Stimulated activated naive CD4-positive, alpha-beta T cell treated with Interleukin-2 at 50 U/mL for 16 hours (primary cell): ENCODE results near the gene MPDU1.
"Not testable (repeated sequence)": the region's sequence is repeated elsewhere in the genome, so short reads cannot be mapped to it uniquely, and the experiment has no call there.

ENCODE experiments used
- DNase-seq: peaks from one replicate; lab custom pipeline; 2025; lab: John Stamatoyannopoulos, UW

MPDU1 gene

DNA sequence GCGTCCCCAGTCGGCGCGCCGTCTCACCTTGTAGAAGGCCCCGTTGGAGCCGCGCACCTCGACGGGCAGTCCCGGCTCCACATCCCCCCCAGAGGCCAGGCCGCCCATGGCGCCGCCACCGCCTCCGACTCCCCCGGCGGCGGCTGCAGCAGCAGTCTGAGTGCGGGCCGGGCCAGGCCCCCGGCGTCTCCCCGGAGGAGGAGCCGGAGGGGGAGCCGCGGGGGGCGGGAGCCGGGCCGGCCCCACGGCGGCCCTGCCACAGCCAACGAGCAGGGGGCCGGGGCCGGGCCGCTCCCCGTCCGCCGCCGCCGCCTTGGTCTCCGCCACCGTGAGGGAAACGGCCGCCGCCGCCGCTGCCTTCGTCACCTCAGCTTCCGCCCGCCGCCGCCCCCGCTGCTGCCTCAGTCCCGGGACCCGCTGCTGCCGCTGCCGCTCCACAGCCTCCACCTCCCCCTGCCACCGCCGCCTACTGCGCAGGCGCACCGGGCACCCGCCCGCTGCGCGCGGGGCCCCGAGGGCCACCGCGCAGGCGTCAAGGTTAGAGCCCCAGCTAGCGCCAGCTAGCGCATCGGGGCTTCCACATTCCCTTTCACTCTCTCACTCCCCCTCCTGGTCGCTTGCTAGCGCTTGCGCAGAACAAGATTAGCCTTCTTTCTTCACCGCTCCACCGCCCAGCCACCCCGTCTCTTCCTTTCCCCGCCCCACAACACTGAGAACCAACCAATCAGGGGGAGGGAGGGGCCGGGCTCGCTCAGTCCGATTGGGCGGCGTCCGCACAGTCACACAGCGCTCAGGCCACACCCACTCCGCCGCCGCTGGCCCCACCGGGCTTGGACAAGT, 31.0 kb downstream of the MPDU1 start, which contains the start of gene FXR2:
FXR2 (minus strand) TSS at position 473 of the 840 bp plus-strand sequence; CDS start at position 108, 365 bp downstream.
- peak; percentile 100 for DNase-seq

DNA sequence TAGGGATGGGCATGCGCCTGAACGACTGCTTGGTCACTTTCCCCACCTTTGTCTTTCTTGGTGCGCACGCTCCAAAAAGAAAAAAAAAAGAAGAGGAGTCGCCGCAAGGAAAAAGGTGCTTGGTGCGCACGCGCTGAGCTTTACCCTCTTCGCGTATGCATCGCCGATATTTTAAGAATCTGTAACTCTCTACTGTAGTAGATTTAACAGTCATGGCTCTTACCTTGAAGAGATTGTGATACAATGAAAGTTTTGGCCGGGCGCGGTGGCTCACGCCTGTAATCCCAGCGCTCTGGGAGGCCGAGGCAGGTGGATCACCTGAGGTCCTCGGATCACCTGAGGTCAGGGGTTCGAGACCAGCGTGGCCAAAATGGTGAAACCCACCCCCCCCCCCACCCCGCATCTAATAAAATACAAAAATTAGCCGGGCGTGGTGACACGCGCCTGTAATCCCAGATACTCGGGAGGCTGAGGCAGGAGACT, 31.7 kb downstream of the MPDU1 start:
- no peak for DNase-seq

DNA sequence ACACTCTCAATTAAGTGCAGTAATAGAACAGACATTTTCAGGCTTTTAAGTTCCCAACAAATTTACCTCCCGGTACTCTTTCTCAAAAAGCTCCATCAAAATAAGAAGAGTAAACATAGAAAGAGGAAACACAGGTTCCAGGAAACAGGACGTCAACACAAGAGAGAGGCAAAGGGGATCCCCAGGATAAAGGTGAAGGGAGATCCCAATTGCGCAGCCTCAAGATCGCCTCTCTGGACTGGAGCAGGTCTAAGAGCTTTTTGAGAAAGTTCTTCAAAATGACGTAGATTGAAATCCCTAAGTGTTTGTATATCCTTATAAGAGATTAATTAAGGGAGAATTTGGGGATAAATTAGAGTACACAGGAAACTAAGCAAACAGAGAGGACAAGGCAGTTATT, 35.0 kb downstream of the MPDU1 start:
- no peak for DNase-seq

DNA sequence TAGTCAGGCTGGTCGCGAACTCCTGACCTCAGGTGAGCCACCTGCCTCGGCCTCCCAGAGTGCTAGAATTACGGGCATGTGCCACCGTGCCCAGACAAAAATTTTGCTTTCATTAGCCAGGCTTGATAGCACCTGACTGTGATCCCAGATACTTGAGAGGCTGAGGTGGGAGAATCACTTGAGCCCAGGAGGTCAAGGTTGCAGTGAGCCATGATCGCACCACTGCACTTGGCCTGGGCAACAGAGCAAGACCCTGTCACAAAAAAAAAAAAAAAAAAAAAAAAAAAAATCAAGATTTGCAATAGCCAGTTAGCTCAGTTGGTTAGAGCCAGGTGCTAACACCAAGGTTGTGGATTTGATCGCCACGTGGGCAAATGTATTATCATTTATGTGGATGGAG, 37.2 kb downstream of the MPDU1 start:
- DNase-seq, result no peak

DNA sequence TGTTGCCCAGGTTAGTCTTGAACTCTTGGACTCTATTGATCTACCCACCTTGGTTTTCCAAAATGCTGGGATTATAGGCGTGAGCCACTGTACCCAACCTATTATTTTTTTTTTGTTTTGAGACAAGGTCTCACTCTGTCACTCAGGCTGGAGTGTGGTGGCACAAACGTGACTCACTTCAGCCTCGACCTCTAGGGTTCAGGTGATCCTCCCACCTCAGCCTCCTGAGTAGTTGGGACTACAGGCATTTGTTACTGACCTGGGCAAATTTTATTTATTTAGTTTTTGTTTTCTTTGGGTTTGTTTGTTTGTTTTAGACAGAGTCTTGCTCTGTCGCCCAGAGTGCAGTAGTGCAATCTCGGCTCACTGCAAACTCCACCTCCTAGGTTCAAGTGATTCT, 40.0 kb downstream of the MPDU1 start:
- no peak for DNase-seq

DNA sequence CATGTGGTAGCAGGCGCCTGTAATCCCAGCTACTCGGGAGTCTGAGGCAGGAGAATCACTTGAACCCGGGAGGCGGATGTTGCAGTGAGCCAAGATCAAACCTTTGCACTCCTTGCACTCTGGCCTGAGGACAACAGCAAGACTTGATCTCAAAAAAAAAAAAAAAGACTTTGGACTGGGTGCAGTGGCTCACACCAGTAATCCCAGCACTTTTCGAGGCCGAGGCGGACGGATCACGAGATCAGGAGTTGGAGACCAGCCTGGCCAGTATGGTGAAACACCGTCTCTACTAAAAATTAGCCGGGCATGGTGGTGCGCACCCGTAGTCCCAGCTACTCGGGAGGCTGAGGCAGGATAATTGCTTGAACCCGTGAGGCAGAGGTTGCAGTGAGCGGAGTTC, 42.1 kb downstream of the MPDU1 start:
- DNase-seq, result not testable (repeated sequence)

DNA sequence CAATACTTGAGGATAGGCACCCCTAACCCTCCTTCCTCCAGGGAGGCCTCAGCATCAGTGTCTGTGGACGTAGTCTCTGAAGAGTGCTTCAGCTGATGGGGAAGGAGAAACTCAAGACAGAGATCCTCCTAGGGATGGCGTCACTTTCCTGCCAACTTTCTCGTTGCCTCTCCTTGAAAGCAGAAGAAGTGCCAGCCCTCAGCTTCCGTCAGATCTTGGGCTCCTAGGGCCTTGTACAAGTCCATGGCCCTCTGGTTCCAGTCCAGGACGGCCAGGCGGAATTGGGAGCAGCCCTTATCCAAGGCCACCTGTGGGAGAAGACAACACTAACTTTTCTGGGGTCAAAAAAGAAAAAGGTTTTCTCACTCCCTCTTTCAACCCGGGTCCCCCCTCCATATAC, 42.7 kb downstream of the MPDU1 start:
- no peak for DNase-seq

DNA sequence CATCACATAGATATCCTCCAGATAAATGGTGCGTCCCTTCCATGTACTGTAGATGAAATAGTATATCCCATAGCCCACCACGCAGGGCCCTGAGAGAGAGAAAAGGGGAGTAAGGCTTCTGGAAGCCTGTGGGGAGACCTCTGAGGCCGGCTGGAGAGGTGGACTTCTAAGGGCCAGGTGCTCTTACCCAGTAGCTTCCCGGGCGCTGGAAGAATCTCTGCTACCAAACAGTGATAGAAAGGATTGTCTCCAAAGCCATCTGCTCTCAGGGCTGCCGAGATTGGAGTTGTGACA, 43.3 kb downstream of the MPDU1 start:
- no peak for DNase-seq

DNA sequence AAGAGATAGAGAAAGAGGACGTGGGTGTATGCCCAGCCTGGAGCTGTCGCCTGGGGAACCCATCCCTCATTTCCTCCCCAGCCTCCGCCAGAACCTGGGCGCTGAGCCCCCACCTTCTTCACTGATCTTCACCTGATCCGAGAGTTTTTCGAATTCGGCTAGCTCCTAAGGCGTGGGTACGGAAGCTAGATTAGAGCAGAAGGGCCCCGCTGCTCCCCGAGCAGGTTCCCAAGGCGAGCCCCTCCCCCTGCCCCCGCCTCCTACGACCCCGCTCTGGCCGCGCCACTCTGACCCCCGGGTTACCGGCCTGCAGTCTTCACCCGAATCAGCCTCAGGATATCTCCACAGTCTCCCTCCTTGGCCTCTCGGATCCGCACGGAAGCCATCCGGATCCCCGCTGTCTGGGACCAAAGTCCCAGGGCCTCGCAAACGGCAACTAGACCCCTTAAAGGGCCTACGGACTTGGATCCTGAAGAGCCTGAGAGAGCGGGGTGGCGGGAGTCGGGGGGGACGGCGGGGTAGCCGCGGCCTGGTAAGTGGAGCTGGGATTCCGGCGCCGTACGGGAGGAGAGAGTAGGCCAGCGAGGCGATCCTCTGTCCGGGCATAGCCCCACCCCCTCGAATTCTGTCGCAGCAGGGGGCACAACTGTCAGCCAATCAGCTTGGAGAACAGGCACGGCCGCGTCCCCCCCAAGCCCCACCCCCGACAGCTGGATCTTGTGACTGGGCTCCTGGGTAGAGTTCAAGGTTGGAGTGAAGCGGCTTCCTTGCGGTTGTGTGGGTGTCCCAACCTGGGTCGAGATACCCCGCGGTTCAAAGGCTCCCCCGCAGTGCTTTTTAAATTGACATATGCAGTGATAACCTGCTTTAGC, 43.8 kb downstream of the MPDU1 start, which contains the start of gene SAT2:
SAT2 (minus strand) TSS at position 572 of the 872 bp plus-strand sequence; CDS start at position 386, 186 bp downstream.
- DNase-seq, result peak; percentile 89

DNA sequence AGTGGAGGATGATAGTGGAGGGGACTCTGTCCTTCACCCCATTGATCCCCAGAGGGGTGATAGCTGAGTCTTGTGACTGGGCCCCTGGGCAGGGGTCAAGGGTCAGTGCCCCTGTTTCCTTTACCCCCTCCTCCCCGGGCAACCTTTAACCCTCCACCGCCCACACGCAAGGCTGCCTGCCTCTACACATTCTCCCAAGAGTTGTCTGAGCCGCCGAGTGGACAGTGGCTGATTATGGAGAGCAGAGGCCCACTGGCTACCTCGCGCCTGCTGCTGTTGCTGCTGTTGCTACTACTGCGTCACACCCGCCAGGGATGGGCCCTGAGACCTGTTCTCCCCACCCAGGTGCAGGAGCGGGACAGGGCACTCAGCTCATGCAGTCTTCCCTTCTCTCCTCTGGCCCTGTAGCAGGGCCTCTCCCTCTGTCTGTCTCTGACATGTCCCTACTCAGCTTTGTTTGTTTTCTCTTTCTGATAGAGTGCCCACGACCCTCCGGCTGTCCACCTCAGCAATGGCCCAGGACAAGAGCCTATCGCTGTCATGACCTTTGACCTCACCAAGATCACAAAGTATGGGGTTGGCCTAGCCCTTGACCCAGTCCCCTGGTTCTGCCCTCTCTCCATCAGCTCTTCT, 46.4 kb downstream of the MPDU1 start, which contains the start of gene SHBG:
SHBG (plus strand) TSS at position 197 of the 633 bp plus-strand sequence; CDS start at position 235, 38 bp downstream.
- no peak for DNase-seq

DNA sequence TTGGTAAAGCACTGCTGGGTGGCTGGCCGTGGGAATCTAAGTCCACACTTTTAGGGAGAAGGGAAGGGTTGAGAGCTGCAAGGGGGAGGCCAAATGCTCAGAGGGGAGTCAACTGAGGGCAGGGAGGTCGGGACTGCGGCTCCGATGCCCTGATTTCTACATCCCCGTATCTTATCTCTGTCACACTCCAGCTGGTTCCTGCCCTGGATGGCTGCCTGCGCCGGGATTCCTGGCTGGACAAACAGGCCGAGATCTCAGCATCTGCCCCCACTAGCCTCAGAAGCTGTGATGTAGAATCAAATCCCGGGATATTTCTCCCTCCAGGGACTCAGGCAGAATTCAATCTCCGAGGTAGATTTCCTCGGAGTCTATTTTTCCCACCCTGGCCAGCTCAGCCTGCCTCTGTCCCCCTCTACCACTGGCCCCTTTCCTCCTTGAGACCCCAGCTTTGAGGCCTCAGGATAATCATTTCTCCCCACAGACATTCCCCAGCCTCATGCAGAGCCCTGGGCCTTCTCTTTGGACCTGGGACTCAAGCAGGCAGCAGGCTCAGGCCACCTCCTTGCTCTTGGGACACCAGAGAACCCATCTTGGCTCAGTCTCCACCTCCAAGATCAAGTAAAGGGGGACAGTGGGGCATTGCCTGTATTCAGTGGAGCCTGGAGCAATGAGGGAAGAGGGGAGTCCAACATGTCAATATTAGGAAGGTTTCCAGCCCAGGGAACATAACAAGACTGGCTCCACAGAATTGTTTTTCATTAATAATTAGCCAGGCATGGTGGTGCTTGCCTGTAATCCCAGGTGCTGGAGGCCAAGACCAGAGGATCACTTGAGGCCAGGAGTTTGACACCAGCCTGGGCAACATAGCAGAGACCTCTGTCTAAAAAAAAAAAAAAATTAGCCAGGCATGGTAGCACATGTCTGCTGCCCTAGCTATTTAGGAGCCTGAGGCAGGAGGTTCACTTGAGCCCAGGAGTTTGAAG, 48.0 kb downstream of the MPDU1 start:
- no peak for DNase-seq

DNA sequence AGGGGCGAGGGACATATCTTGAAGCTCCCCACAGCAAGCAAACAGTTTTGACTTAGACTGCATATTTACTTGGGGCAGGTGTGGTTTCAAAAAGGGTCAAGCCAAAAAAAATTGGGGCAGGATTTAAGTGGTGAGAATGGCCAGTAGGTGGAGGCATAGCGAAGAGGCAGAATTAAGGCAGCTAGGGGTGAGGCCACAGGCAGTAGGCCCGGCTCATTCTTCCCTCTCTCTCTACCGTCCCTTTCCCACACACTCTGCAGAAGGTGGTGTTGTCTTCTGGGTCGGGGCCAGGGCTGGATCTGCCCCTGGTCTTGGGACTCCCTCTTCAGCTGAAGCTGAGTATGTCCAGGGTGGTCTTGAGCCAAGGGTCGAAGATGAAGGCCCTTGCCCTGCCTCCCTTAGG, 48.8 kb downstream of the MPDU1 start:
- no peak for DNase-seq

DNA sequence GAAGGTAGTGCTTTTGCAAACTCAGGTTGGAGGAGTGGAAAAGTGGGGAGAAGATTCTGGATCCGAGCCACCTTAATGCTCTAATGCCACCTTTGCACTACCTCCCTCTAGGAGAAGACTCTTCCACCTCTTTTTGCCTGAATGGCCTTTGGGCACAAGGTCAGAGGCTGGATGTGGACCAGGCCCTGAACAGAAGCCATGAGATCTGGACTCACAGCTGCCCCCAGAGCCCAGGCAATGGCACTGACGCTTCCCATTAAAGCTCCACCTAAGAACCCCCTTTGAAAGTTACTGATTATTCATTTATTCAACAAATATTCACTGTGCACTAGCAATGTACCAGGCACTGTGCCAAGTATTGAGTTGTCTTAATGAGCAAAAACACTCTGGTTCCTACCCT, 49.4 kb downstream of the MPDU1 start:
- no peak for DNase-seq

DNA sequence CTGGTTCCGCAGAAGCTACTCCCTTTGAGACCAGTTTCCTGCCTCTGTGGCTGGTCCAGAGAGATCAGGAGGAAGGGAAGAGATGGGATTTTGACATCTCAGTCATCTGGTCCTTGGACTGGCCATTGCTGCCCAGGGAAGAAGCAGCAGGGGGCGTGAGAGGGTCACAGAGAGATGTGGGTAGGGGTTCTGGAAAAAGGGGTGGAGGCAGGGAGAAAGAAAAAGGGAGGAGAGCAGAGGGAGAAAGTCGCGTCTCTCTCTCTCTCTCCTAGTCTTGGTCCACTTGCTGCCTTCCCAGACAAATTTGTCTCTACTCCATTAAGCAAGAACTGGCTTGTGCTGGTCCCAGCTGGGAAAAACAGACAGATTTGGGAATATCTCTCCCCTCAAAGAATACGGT, 50.7 kb downstream of the MPDU1 start:
- DNase-seq, result no peak

DNA sequence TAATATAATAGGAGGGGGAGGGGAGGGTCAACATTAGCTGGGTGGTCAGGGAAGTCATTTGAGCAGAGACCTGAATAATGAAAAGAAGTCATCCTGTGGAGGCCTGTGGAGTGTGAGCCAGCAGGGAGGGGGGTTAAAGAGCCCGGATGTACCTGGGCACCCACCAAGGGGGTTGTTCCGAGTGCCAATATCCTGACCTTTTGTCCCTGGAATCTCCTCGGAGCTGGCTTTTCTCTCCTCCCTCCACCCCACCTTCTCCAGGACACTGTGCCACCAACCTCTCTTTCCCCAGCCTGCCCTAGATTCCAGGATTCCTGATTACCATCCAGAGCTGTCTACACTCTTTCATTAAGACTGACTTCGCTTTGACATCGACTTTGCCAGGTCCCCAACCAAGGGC, 52.5 kb downstream of the MPDU1 start:
- DNase-seq, result no peak
